ENCODE data around the gene UNC13A. TPM values are rescaled to one million over a fixed set of nuclear protein-coding genes. Genes with fewer than 3 reads are reported as not detected.

The UNC13A gene
- total RNA-seq, 2 experiments from 2014 or later, result 0.02 to 0.04 TPM

DNA sequence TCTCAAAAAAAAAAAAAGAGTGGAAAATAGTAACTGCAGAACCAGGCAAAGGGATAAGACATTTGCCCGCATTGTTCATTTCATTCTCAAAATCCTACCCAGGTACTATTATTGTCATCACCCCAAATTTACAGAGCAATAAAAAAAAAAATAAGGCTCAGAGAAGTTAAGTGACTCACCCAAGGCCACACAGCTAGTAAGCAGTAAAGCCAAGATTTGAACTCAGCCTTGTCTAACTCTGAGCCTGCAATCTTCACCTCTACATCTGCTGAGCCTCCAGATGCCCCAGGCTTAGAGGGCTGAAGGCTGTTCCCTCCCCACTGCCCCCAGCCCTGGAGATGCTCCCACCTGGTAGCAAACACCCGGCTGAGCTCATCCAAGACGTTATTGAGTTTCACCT is 61.0 kb downstream of the UNC13A start:
- no peak for DNase-seq
- Mint-ChIP-seq H3K9me3 (no peaks in the 10 kb centered on the region), H3K4me1 (peaks cover 6% of the 10 kb centered on the region), H3K27me3 (no peaks in the 10 kb centered on the region), H3K36me3 (ENCODE audit: low read depth) (no peaks in the 10 kb centered on the region), H3K27ac (no peak overlapping the region), H3K4me3 (no peak overlapping the region)
- POLR2A ChIA-PET, result no interaction called here
- CTCF ChIA-PET, result no interaction called here

DNA sequence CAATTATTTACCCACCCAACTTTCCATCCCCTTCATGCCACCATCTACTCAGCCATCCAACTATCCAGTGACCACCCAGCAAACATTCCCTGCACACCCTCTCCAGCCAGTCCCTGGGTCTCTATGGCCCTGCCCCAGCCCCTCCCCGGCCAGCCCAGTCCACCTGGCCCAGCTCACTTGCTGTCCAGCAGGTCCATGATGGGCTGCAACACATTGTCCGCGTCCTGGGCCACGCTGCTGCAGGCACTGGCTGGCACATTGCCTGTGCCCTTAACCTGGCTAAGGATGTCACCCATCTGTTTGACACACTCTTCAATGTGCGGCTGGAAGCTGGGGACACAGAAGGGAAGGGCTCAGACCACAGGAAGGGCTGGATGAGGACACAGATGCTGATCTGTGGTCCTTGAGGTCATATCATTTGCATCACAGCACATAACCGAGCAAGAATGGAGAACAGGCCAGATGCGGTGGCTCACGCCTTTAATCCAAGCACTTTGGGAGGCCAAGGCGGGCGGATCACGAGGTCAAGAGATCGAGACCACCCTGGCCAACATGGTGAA is 61.6 kb downstream of the UNC13A start:
- DNase-seq, result no peak
- Mint-ChIP-seq H3K27me3 (no peaks in the 10 kb centered on the region), H3K4me1 (peaks cover 10% of the 10 kb centered on the region), H3K9me3 (no peaks in the 10 kb centered on the region), H3K36me3 (ENCODE audit: low read depth) (no peaks in the 10 kb centered on the region), H3K4me3 (no peak overlapping the region), H3K27ac (no peak overlapping the region)
- POLR2A ChIA-PET, result no interaction called here
- CTCF ChIA-PET, result no interaction called here

DNA sequence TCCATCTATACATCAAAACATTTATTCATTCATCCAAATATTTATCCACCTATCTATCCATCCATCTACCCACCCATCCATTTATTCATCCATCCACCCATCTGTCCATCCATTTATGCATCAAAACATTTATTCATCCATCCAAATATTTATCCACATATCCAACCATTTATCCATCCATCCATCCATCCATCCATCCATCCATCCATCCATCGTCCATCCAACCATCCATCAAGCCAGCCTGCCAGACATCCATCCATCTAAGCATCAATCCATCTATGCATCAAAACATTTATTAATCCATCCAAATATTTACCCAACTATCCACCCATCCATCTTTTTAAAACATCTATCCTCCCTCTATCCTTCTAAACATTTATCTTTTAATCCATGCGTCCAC is 62.2 kb downstream of the UNC13A start:
- H3K27ac Mint-ChIP-seq, result no peak overlapping the region
- no peaks in the 10 kb centered on the region for H3K9me3 Mint-ChIP-seq
- H3K4me3 Mint-ChIP-seq, result no peak overlapping the region
- H3K4me1 Mint-ChIP-seq, result peaks cover 10% of the 10 kb centered on the region
- ChIA-PET CTCF (no interaction called here), POLR2A (no interaction called here)
- H3K36me3 Mint-ChIP-seq (ENCODE audit: low read depth), result no peaks in the 10 kb centered on the region
- no peak for DNase-seq
- no peaks in the 10 kb centered on the region for H3K27me3 Mint-ChIP-seq

DNA sequence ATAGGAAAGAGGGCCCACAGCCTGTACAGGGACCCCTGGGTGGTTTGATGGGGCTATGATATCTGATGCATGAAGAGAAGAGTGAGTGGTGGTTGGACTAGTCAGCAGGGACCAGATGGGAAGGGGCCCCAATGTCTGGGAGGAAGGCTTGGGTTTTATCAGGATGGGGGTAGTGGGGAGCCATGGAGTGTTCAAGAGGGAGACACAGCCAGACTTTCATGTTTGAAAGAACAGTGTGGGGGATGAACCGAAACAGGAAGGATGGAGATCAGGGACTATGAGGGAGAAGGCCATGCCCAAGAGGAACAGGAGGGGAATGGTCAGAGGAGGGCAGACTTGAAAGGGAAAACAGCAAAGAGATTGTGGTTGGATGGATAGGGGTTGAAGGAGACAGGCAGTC is 63.1 kb downstream of the UNC13A start:
- POLR2A ChIA-PET, result no interaction called here
- no peak for DNase-seq
- Mint-ChIP-seq H3K9me3 (no peaks in the 10 kb centered on the region), H3K27ac (no peak overlapping the region), H3K4me3 (no peak overlapping the region), H3K4me1 (peaks cover 10% of the 10 kb centered on the region), H3K27me3 (no peaks in the 10 kb centered on the region), H3K36me3 (ENCODE audit: low read depth) (no peaks in the 10 kb centered on the region)
- CTCF ChIA-PET, result no interaction called here

DNA sequence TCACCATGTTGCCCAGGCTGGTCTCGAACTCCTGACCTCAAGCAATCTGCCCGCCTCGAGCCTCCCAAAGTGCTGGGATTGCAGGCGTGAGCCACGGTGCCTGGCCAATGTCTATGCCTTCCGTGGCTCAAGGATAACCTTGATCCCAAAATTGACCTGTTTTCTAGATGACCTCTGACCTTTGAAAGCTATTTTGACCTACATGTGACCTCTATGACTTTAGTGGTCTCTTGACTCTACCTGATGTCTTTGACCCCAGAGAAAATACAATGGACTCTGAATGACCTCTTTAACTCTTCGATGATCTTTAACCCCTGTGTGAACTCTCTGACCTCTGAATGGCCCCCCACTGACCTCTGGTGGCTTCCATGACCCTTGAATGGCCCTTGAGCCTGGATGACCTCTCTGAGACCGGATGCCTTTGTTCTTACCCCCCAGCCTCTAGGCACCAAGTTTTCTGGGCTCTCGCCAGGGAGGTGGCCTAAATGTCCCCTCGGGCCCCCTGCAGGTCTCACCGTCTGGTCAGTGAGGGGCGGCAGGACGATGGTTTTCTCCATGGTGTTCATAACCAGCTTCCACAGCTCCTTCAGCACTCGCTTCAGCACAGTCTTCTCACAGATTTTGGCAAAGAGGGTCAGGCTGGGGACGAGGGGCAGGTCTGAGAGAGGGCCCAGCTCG is 63.7 kb downstream of the UNC13A start:
- no peak for DNase-seq
- no peaks in the 10 kb centered on the region for H3K9me3 Mint-ChIP-seq
- ChIA-PET POLR2A (no interaction called here), CTCF (no interaction called here)
- H3K27ac Mint-ChIP-seq, result no peak overlapping the region
- no peak overlapping the region for H3K4me3 Mint-ChIP-seq
- H3K36me3 Mint-ChIP-seq (ENCODE audit: low read depth), result no peaks in the 10 kb centered on the region
- H3K27me3 Mint-ChIP-seq, result no peaks in the 10 kb centered on the region
- peaks cover 10% of the 10 kb centered on the region for H3K4me1 Mint-ChIP-seq

DNA sequence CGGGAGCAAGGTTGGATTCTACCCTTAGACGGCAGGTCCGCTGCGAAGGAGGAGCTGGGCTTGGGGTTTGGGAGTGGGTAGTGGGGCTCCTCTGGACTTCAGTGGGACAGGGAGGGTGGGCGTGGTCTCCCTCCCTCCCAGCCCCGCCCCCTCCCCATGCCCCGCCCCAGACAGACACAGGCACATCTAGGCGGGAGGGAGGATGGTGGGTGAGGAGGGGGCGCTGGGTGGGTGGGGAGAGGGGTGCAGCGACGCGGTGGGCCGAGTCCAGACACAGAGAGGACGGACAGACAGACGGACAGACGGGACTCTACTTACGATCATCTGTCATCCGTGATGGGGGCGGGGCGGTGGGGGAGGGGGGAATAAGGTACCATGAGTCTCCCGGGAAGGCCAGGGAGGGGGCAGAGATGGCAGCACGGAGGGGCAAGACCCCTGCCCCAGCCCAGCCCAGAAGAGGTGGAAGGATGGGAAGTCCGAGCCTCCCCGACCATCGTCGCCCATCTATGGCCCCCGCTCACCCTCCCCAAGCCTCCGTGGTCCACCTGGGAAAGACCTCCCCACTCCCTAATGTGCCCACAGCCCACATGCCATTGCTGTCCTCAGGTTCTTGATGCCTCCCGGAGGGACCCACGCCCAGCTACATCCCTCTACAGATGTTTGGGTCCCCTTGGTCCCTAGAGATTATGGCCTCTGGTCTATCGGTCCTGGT is 64.8 kb downstream of the UNC13A start:
- no peak overlapping the region for H3K4me3 Mint-ChIP-seq
- H3K27me3 Mint-ChIP-seq, result peaks cover 7% of the 10 kb centered on the region
- peaks cover 10% of the 10 kb centered on the region for H3K4me1 Mint-ChIP-seq
- no peaks in the 10 kb centered on the region for H3K36me3 Mint-ChIP-seq (ENCODE audit: low read depth)
- POLR2A ChIA-PET, result no interaction called here
- no peaks in the 10 kb centered on the region for H3K9me3 Mint-ChIP-seq
- DNase-seq, result no peak
- no peak overlapping the region for H3K27ac Mint-ChIP-seq
- CTCF ChIA-PET, result interaction anchor here (2.4 to 2.6 kb wide), 2 partner anchors 13 to 16 kb away, joined by 6 to 19 read pairs; no protein-coding TSS in a partner anchor

DNA sequence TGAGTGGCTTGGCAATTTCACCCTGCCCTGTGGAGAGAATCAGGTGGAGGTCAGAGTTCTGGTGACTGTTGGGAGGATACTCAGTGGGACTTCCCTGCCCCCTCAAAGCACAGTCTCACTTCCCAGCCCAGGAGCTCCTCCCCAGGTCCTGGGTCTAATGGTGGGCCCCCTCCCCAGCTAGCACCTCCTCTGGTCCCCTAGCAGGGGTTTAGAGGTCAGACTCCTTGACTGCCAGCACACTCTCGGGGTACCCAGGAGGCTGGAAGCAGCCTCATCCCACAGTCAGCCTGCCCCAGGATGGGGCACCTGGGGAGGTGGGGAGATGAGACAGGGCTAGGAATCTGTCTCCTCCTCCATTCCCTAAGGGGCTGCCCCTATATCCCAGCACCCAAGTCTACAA is 67.5 kb downstream of the UNC13A start:
- Mint-ChIP-seq H3K9me3 (no peaks in the 10 kb centered on the region), H3K36me3 (ENCODE audit: low read depth) (no peaks in the 10 kb centered on the region), H3K4me1 (peaks cover 11% of the 10 kb centered on the region), H3K27me3 (peaks cover 22% of the 10 kb centered on the region), H3K4me3 (no peak overlapping the region), H3K27ac (no peak overlapping the region)
- CTCF ChIA-PET, result no interaction called here
- POLR2A ChIA-PET, result no interaction called here
- DNase-seq, result no peak

DNA sequence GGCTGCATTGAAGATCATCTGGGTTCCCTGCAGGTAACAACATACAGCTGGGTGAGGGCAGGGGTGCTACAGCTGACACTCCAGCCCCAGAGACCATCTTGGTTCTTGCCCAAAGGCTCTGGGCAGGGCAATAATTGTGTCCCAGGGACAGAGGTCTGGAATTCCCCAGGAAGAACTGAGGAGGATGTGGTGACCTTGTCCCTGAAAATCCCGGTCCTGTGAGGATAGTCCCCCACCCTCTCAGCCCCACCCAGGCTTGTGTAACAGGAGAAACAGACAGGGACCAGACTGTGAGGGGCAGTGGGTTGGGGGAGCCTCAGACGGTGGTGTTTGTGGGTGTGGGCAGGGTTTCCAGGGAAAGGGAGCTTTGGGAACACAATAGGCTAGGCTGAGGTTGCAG is 69.2 kb downstream of the UNC13A start:
- Mint-ChIP-seq H3K36me3 (ENCODE audit: low read depth) (no peaks in the 10 kb centered on the region), H3K4me1 (peaks cover 11% of the 10 kb centered on the region), H3K9me3 (no peaks in the 10 kb centered on the region), H3K27ac (no peak overlapping the region), H3K27me3 (peaks cover 22% of the 10 kb centered on the region), H3K4me3 (no peak overlapping the region)
- DNase-seq, result no peak
- ChIA-PET POLR2A (interaction anchor here (0.6 kb wide), 1 partner anchor 221 kb away, joined by 5 read pairs; no protein-coding TSS in a partner anchor), CTCF (interaction anchor here (0.7 kb wide), 1 partner anchor 143 kb away, joined by 3 read pairs; no protein-coding TSS in a partner anchor)

DNA sequence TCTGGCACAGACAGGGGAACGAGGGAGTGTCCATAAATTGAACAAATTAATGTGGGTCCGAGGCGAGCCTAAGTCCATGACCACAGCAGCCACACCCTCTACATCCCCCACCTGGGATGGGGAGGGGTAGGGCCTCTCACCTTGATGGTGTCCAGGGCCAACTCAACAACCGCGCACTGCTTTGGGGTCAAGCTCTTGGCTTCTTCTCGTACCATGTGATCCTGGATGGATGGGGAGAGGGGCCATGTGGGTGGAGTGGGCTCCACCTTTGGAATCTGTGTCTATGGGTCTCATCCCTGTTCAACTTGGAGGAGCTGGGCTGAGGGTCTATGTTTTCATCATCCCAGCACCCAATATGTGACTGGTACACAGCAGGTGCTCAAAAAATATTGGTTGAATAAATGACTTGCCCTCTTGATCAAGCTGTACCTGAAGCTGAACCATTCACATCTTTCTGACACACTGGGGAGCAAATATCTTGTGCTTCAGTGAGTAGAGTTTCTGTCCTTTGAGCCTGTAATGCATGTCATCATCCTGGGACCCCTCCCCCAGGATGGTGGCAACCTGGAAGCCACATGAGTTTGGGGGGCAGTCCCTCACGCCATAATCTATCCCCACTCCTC is 69.8 kb downstream of the UNC13A start:
- H3K4me3 Mint-ChIP-seq, result no peak overlapping the region
- H3K27ac Mint-ChIP-seq, result no peak overlapping the region
- no peak for DNase-seq
- ChIA-PET POLR2A (interaction anchor here (0.6 kb wide), 1 partner anchor 220 kb away, joined by 5 read pairs; no protein-coding TSS in a partner anchor), CTCF (no interaction called here)
- peaks cover 23% of the 10 kb centered on the region for H3K27me3 Mint-ChIP-seq
- H3K4me1 Mint-ChIP-seq, result peaks cover 11% of the 10 kb centered on the region
- H3K9me3 Mint-ChIP-seq, result no peaks in the 10 kb centered on the region
- no peaks in the 10 kb centered on the region for H3K36me3 Mint-ChIP-seq (ENCODE audit: low read depth)

DNA sequence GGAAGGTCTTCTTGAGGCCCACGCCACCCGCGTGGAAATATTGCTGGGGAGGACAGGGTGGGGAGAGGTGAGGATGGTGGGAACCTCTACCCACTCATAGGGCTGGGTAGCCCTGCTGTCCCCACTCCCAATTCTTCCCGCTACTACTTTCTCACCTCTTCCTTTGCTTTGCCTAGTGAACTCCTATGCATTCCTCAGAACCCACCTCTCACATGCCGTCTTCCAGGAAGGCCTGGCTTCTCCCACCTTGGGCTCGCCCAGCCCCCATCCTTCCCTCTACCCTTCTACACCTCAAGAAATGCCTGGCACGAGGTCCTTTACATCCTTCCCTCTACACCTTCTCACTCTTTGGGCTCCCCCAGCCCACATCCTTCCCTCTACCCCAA is 70.4 kb downstream of the UNC13A start:
- Mint-ChIP-seq H3K4me1 (peaks cover 10% of the 10 kb centered on the region), H3K9me3 (no peaks in the 10 kb centered on the region), H3K36me3 (ENCODE audit: low read depth) (no peaks in the 10 kb centered on the region), H3K27ac (no peak overlapping the region), H3K27me3 (peaks cover 24% of the 10 kb centered on the region), H3K4me3 (no peak overlapping the region)
- DNase-seq, result no peak
- ChIA-PET CTCF (no interaction called here), POLR2A (no interaction called here)

DNA sequence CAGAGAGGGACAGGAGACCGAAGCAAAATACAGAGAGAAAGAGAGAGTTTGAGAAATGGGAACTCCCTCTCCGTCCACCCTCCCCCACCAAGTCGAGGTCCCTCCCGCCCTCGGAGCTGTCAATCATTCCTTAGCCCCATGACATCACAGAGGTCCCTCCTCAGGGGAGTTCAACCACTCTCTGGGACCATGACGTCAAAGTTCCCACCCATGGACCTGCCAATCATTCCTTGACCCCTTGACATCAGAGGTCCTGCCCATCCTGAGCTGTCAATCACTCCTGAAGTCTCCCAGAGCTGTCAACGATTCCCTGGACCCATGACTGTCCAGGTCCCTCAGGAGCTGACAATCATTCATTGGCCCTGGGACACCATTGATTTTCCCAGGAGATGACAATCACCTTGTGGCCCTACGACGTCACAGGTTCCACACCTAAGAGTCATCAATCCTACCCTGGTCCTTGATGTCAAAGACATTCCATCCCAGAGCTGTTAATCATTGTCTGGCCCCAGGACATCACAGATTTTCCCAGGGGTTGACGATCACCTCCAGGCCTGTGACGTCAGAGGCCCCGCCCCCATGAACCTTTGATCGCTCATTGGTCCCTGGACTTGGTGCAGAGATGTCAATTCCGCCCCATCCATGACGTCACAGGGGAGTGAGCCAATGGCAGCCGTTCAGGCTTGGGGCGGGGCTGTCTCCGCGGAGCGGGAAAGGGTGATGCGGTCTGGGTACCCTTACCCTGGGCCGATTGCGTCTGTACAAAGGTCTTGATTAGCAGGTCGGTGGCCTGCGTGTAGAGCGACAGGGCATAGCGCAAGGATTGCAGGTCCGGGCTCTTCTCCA is 71.0 kb downstream of the UNC13A start:
- no peak overlapping the region for H3K4me3 Mint-ChIP-seq
- peaks cover 24% of the 10 kb centered on the region for H3K27me3 Mint-ChIP-seq
- peaks cover 5% of the 10 kb centered on the region for H3K4me1 Mint-ChIP-seq
- no peaks in the 10 kb centered on the region for H3K9me3 Mint-ChIP-seq
- CTCF ChIA-PET, result interaction anchor here (0.6 to 1.0 kb wide), 2 partner anchors 11 to 507 kb away, joined by 3 to 4 read pairs; no protein-coding TSS in a partner anchor
- DNase-seq, result no peak
- no peak overlapping the region for H3K27ac Mint-ChIP-seq
- POLR2A ChIA-PET, result no interaction called here
- H3K36me3 Mint-ChIP-seq (ENCODE audit: low read depth), result no peaks in the 10 kb centered on the region

DNA sequence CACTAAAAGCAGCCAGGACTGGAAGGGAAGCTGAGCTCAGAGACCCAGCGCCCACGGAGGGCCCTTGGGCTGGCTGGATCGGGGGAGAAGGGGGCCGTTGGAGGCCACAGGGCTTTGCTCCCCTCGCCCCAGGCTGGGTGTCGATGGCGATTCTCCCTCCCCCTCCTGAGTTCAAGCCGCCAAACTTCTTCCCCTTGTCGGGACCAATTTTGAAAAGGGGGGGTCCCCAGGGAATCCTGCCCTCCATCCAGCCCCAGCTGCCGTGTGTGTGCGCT is 71.5 kb downstream of the UNC13A start:
- H3K9me3 Mint-ChIP-seq, result no peaks in the 10 kb centered on the region
- no peak for DNase-seq
- peaks cover 24% of the 10 kb centered on the region for H3K27me3 Mint-ChIP-seq
- H3K27ac Mint-ChIP-seq, result no peak overlapping the region
- POLR2A ChIA-PET, result no interaction called here
- no peaks in the 10 kb centered on the region for H3K36me3 Mint-ChIP-seq (ENCODE audit: low read depth)
- no peak overlapping the region for H3K4me3 Mint-ChIP-seq
- peaks cover 3% of the 10 kb centered on the region for H3K4me1 Mint-ChIP-seq
- CTCF ChIA-PET, result interaction anchor here (0.6 to 1.0 kb wide), 2 partner anchors 10 to 508 kb away, joined by 3 to 4 read pairs; no protein-coding TSS in a partner anchor

Measured in activated CD4-positive, alpha-beta T cell treated with anti-CD3 and anti-CD28 coated beads, Interleukin-2, amount 10 ng/mL, durations not matched to agents 7 days and 5 days (primary cell).